ENCODE measurements around the gene FNBP1. TPM values are rescaled to one million over a fixed set of nuclear protein-coding genes. Genes with fewer than 3 reads are reported as not detected.

Gene FNBP1
- total RNA-seq, 1 donor from 2014 or later: 63.5 TPM

GRCh38 chr9:129865668-129866320 lies 177.2 kb downstream of the FNBP1 start:
- Mint-ChIP-seq H3K27ac (ENCODE audit: unreplicated experiment) (no peak overlapping the region), H3K36me3 (ENCODE audit: low read depth, unreplicated experiment) (peaks cover 24% of the 10 kb centered on the region), H3K9me3 (ENCODE audit: unreplicated experiment) (no peaks in the 10 kb centered on the region), H3K4me3 (ENCODE audit: unreplicated experiment) (no peak overlapping the region), H3K27me3 (ENCODE audit: low read depth, unreplicated experiment) (no peaks in the 10 kb centered on the region), H3K4me1 (ENCODE audit: low read depth, unreplicated experiment) (peaks cover 1% of the 10 kb centered on the region)
- no peak for TF ChIP-seq CTCF (IDR thresholded peaks at IDR 0.05; ENCODE audit: insufficient read depth, low read depth, low read length)
- no peak for TF ChIP-seq EZH2 (IDR thresholded peaks at IDR 0.05; ENCODE audit: insufficient read depth, low read length)
- no peaks in the 10 kb centered on the region for H3K9me3 ChIP-seq (ENCODE audit: insufficient read depth, low read depth, low read length)
- no peak overlapping the region for H3K9ac ChIP-seq (ENCODE audit: low read length)
- no peak overlapping the region for H2AFZ ChIP-seq (ENCODE audit: low read depth, low read length)
- H3K27ac ChIP-seq (ENCODE audit: low read depth, low read length): no peak overlapping the region
- H3K27me3 ChIP-seq (ENCODE audit: insufficient read depth, low read length): no peaks in the 10 kb centered on the region
- no peaks in the 10 kb centered on the region for H3K79me2 ChIP-seq (ENCODE audit: insufficient read depth, low read length)
- H3K4me1 ChIP-seq (ENCODE audit: insufficient read depth, low read length): peaks cover 5% of the 10 kb centered on the region
- no peaks in the 10 kb centered on the region for H4K20me1 ChIP-seq (ENCODE audit: insufficient read depth, low read length)
- FAIRE-seq (no peak), DNase-seq (ENCODE audit: low read depth) (no peak)
- H3K36me3 ChIP-seq (ENCODE audit: insufficient read depth, low read length): peaks cover 4% of the 10 kb centered on the region
- H3K4me3 ChIP-seq (ENCODE audit: insufficient read depth, low read depth, low read length): no peak overlapping the region
- no peak overlapping the region for H3K4me2 ChIP-seq (ENCODE audit: low read length)

GRCh38 chr9:129864991-129865647 lies 177.9 kb downstream of the FNBP1 start:
- Histone ChIP-seq H4K20me1 (ENCODE audit: insufficient read depth, low read length) (no peaks in the 10 kb centered on the region), H2AFZ (ENCODE audit: low read depth, low read length) (no peak overlapping the region), H3K4me2 (ENCODE audit: low read length) (no peak overlapping the region), H3K79me2 (ENCODE audit: insufficient read depth, low read length) (no peaks in the 10 kb centered on the region), H3K27ac (ENCODE audit: low read depth, low read length) (no peak overlapping the region), H3K4me3 (ENCODE audit: insufficient read depth, low read depth, low read length) (no peak overlapping the region), H3K9ac (ENCODE audit: low read length) (no peak overlapping the region), H3K36me3 (ENCODE audit: insufficient read depth, low read length) (peaks cover 4% of the 10 kb centered on the region), H3K4me1 (ENCODE audit: insufficient read depth, low read length) (peaks cover 5% of the 10 kb centered on the region), H3K27me3 (ENCODE audit: insufficient read depth, low read length) (no peaks in the 10 kb centered on the region), H3K9me3 (ENCODE audit: insufficient read depth, low read depth, low read length) (no peaks in the 10 kb centered on the region)
- TF ChIP-seq CTCF (IDR thresholded peaks at IDR 0.05; ENCODE audit: insufficient read depth, low read depth, low read length) (no peak), EZH2 (IDR thresholded peaks at IDR 0.05; ENCODE audit: insufficient read depth, low read length) (no peak)
- peaks cover 1% of the 10 kb centered on the region for H3K4me1 Mint-ChIP-seq (ENCODE audit: low read depth, unreplicated experiment)
- peaks cover 24% of the 10 kb centered on the region for H3K36me3 Mint-ChIP-seq (ENCODE audit: low read depth, unreplicated experiment)
- no peaks in the 10 kb centered on the region for H3K9me3 Mint-ChIP-seq (ENCODE audit: unreplicated experiment)
- DNase-seq (ENCODE audit: low read depth) (no peak), FAIRE-seq (no peak)
- H3K27me3 Mint-ChIP-seq (ENCODE audit: low read depth, unreplicated experiment): no peaks in the 10 kb centered on the region
- H3K4me3 Mint-ChIP-seq (ENCODE audit: unreplicated experiment): no peak overlapping the region
- no peak overlapping the region for H3K27ac Mint-ChIP-seq (ENCODE audit: unreplicated experiment)
